ENCODE data around the gene PPP3CB. TPM values are rescaled to one million over a fixed set of nuclear protein-coding genes. Genes with fewer than 3 reads are reported as not detected.

Gene PPP3CB
- polyA plus RNA-seq, 5 donors, result 62.8 to 74.8 (median 67.5) TPM

Other genes starting within 250 kb of the PPP3CB start
- 10 to 100 TPM; 28.9 to 35.1 (median 31.6) TPM for gene DNAJC9, start 248.8 kb downstream of the PPP3CB start, polyA plus RNA-seq (ENCODE audit: insufficient read depth in 1 of 5, insufficient read length in 5 of 5, low replicate concordance in 1 of 5)
- 10 to 100 TPM; 58.7 to 73.6 (median 62.9) TPM for gene MRPS16, start 243.4 kb downstream of the PPP3CB start, polyA plus RNA-seq (ENCODE audit: insufficient read depth in 1 of 5, insufficient read length in 5 of 5, low replicate concordance in 1 of 5)
- 10 to 100 TPM; 10.7 to 20.4 (median 15.8) TPM for gene CFAP70, start 137.2 kb downstream of the PPP3CB start, polyA plus RNA-seq (ENCODE audit: insufficient read depth in 1 of 5, insufficient read length in 5 of 5, low replicate concordance in 1 of 5)
- 10 to 100 TPM; 63.9 to 76.9 (median 71.0) TPM for gene ANXA7, start 82.0 kb downstream of the PPP3CB start, polyA plus RNA-seq (ENCODE audit: insufficient read depth in 1 of 5, insufficient read length in 5 of 5, low replicate concordance in 1 of 5)
- 1 to 10 TPM; 3.8 to 6.0 (median 5.3) TPM for gene MSS51, start 62.5 kb downstream of the PPP3CB start, polyA plus RNA-seq (ENCODE audit: insufficient read depth in 1 of 5, insufficient read length in 5 of 5, low replicate concordance in 1 of 5)
- gene USP54, start 95.3 kb upstream of the PPP3CB start, polyA plus RNA-seq (ENCODE audit: insufficient read depth in 1 of 5, insufficient read length in 5 of 5, low replicate concordance in 1 of 5), result 10 to 100 TPM; 41.6 to 73.0 (median 58.2) TPM
- gene MYOZ1, start 145.4 kb upstream of the PPP3CB start, polyA plus RNA-seq (ENCODE audit: insufficient read depth in 1 of 5, insufficient read length in 5 of 5, low replicate concordance in 1 of 5), result 10 to 100 TPM in 1 of 5 donors, 1 to 10 TPM in 4; 2.1 to 25.1 (median 3.2) TPM
- gene SYNPO2L, start 160.0 kb upstream of the PPP3CB start, polyA plus RNA-seq (ENCODE audit: insufficient read depth in 1 of 5, insufficient read length in 5 of 5, low replicate concordance in 1 of 5), result 1 to 10 TPM in 2 of 5 donors, under 1 TPM in 3; 0.63 to 7.6 (median 0.94) TPM
- 10 to 100 TPM; 19.5 to 28.3 (median 26.2) TPM for gene AGAP5, start 202.1 kb upstream of the PPP3CB start, polyA plus RNA-seq (ENCODE audit: insufficient read depth in 1 of 5, insufficient read length in 5 of 5, low replicate concordance in 1 of 5)
- gene SEC24C, start 248.3 kb upstream of the PPP3CB start, polyA plus RNA-seq (ENCODE audit: insufficient read depth in 1 of 5, insufficient read length in 5 of 5, low replicate concordance in 1 of 5), result 10 to 100 TPM; 57.7 to 69.1 (median 62.5) TPM